ENCODE results near the gene CDHR1.

DNA sequence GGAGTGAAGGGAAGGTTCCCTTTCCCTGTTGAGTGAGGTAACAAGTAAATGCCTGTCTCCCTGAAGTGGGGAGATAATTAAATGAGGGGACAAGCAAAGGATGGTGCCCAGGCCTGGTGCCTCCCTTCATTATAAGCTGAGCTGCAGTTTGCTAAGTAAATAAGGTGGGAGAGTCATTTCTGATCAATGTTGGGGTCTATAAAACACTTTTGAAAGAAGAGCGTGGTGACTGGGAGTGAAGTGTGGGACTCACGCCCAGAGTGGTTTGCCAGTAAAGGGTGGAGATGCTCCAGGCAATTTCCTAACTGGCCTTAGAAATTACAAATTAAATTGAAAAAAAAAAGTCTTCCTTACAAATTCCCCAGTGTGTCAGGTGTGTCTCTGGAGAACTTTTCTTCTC, 30.3 kb upstream of the CDHR1 start:
- TF ChIP-seq, protein P1, sequence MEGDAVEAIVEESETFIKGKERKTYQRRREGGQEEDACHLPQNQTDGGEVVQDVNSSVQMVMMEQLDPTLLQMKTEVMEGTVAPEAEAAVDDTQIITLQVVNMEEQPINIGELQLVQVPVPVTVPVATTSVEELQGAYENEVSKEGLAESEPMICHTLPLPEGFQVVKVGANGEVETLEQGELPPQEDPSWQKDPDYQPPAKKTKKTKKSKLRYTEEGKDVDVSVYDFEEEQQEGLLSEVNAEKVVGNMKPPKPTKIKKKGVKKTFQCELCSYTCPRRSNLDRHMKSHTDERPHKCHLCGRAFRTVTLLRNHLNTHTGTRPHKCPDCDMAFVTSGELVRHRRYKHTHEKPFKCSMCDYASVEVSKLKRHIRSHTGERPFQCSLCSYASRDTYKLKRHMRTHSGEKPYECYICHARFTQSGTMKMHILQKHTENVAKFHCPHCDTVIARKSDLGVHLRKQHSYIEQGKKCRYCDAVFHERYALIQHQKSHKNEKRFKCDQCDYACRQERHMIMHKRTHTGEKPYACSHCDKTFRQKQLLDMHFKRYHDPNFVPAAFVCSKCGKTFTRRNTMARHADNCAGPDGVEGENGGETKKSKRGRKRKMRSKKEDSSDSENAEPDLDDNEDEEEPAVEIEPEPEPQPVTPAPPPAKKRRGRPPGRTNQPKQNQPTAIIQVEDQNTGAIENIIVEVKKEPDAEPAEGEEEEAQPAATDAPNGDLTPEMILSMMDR (IDR thresholded peaks at IDR 0.05; ENCODE audit: insufficient read depth, low read length, poor library complexity, severe bottlenecking): no peak
- TF ChIP-seq EZH2phosphoT487 (conservative IDR thresholded peaks at IDR 0.05; ENCODE audit: low read length): no peak

Data from SU-DHL-6 (cell line).